ENCODE measurements around the gene TEX38.
"Not testable (repeated sequence)": the region's sequence is repeated elsewhere in the genome, so short reads cannot be mapped to it uniquely, and the experiment has no call there.

The TEX38 gene

DNA sequence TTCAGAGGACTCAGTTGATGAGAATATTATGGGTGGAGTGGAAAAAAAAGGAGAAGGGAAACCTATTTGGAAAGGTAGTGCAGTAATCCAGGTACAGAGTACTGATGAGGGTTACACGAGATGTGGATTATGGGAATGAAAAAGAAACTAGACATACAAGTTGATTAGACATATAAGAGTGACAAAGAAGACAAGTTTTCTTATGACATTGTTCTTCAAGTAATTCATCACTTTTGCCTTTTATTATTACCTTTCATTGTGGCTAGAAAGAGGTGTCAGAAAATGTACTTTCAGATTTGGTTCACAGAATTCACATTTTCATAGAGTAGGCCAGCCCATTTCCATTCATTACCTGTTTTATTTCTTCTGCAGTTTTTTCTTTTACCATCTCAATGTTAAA, 13.9 kb upstream of the TEX38 start:
- no peak for DNase-seq (ENCODE audit: low read depth)
- no peak overlapping the region for H3K4me3 ChIP-seq (ENCODE audit: low read depth, low read length)
- TF ChIP-seq, protein P1, sequence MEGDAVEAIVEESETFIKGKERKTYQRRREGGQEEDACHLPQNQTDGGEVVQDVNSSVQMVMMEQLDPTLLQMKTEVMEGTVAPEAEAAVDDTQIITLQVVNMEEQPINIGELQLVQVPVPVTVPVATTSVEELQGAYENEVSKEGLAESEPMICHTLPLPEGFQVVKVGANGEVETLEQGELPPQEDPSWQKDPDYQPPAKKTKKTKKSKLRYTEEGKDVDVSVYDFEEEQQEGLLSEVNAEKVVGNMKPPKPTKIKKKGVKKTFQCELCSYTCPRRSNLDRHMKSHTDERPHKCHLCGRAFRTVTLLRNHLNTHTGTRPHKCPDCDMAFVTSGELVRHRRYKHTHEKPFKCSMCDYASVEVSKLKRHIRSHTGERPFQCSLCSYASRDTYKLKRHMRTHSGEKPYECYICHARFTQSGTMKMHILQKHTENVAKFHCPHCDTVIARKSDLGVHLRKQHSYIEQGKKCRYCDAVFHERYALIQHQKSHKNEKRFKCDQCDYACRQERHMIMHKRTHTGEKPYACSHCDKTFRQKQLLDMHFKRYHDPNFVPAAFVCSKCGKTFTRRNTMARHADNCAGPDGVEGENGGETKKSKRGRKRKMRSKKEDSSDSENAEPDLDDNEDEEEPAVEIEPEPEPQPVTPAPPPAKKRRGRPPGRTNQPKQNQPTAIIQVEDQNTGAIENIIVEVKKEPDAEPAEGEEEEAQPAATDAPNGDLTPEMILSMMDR (IDR thresholded peaks at IDR 0.05; ENCODE audit: low read depth, low read length), result no peak
- TF ChIP-seq MYC (IDR thresholded peaks at IDR 0.05; ENCODE audit: low read depth, low read length) (no peak), POLR2A (IDR thresholded peaks at IDR 0.05; ENCODE audit: extremely low read depth, insufficient read length) (no peak), MAX (IDR thresholded peaks at IDR 0.05; ENCODE audit: low read depth, low read length) (no peak)

- DNase-seq (ENCODE audit: low read depth), result no peak
- no peak overlapping the region for H3K4me3 ChIP-seq (ENCODE audit: low read depth, low read length)
- TF ChIP-seq, protein P1 (IDR thresholded peaks at IDR 0.05; ENCODE audit: low read depth, low read length), result no peak
- TF ChIP-seq MAX (IDR thresholded peaks at IDR 0.05; ENCODE audit: low read depth, low read length), result no peak
- no peak for TF ChIP-seq POLR2A (IDR thresholded peaks at IDR 0.05; ENCODE audit: extremely low read depth, insufficient read length)
- no peak for TF ChIP-seq MYC (IDR thresholded peaks at IDR 0.05; ENCODE audit: low read depth, low read length)
Observed at GRCh38 chr1:46659307-46659870, 12.3 kb upstream of the TEX38 start.

GRCh38 chr1:46660116-46660515, 11.5 kb upstream of the TEX38 start:
- H3K4me3 ChIP-seq (ENCODE audit: low read depth, low read length), result not testable (repeated sequence)

DNA sequence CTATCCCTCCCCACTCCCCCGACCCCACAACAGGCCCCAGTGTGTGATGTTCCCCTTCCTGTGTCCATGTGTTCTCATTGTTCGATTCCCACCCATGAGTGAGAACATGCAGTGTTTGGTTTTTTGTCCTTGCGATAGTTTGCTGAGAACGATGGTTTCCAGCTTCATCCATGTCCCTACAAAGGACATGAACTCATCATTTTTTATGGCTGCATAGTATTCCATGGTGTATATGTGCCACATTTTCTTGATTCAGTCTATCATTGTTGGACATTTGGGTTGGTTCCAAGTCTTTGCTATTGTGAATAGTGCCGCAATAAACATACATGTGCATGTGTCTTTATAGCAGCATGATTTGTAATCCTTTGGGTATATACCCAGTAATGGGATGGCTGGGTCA, 8.7 kb upstream of the TEX38 start:
- DNase-seq (ENCODE audit: low read depth); H3K4me3 ChIP-seq (ENCODE audit: low read depth, low read length): not testable (repeated sequence)

More at GRCh38 chr1:46660116-46660515, 11.5 kb upstream of the TEX38 start:
- DNase-seq (ENCODE audit: low read depth), result not testable (repeated sequence)

- TF ChIP-seq MAX (IDR thresholded peaks at IDR 0.05; ENCODE audit: low read depth, low read length) (no peak), MYC (IDR thresholded peaks at IDR 0.05; ENCODE audit: low read depth, low read length) (no peak), POLR2A (IDR thresholded peaks at IDR 0.05; ENCODE audit: extremely low read depth, insufficient read length) (no peak)
- TF ChIP-seq, protein P1 (IDR thresholded peaks at IDR 0.05; ENCODE audit: low read depth, low read length), result no peak
- DNase-seq (ENCODE audit: low read depth), result no peak
- no peak overlapping the region for H3K4me3 ChIP-seq (ENCODE audit: low read depth, low read length)
Observed at GRCh38 chr1:46665983-46666382, 5.7 kb upstream of the TEX38 start.

DNA sequence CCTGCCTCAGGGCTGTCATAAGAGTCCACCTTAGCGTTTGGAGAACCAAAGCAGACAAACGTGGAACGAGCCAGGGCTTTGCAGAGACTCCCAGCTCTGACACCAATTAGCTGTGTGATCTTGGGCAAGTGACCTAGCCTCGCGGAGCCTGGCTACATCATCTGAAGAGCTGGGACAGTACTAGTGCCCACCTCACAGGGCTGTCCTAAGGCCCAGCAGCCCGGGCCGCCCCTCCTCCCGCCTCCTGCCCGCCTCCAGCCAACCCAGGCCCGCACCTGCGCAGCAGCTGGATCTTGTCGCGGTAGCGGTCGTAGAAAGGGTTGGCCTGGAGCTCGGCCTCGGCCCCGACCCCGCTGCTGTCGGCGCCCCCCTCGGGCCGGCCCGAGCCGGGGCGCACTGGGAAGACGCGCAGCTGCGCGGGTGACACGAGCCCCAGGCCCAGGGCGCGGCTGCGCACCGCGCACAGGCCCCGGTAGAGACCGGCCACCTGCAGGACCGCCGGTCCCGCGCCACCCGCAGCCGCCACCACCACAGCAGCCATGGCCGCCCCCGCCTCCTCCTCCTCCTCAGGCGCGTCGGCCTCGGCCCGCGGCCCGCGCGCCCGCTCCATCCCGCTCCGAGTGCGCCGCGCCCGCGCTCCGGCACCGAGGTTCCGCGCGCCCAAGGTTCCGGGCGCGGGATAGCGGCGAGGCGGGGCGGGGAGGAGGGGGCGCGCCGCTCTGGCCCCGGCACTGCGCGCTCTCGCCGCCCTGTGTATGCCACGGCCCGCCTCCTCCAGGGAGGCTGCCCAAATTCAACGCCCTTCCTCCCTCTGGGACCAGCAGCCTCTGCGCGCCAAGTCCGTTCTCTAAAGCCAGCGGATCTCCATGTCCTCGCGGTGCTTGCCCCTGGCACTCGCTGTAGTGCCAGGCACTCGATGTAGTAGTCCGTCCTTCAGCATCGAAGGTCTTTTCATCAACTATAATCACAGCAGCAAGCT, 3.6 kb upstream of the TEX38 start, which contains the start of gene ATPAF1:
Gene ATPAF1, minus strand, starts transcription at position 583 of the 979 bp plus-strand sequence. Its CDS starts 42 bp downstream, at position 541.
- peak; percentile 65 for DNase-seq (ENCODE audit: low read depth)
- TF ChIP-seq, protein P1 (IDR thresholded peaks at IDR 0.05; ENCODE audit: low read depth, low read length), result no peak
- TF ChIP-seq POLR2A (IDR thresholded peaks at IDR 0.05; ENCODE audit: extremely low read depth, insufficient read length), result peak; percentile 31
- peak within 1 kb of the TSS; percentile 86 for H3K4me3 ChIP-seq (ENCODE audit: low read depth, low read length)

DNA sequence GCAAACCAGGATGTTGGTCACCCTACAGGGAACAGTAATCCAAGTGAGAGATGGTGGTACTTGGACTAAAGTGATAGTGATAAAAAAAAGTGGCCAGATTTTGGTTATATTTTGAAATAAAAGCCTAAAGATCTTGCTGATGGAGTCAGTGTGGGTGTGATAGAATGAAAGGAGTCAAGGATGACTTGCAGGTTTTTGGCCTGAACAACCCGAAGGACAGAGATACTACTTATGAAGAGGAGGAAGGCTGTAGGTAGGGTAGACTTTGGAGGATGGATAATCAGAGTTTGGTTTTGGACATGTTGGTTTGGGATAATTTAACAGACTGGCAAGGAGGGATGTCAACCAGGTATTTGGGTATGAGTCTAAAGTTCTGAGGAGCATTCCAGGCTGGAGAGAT, 1.5 kb upstream of the TEX38 start:
- DNase-seq (ENCODE audit: low read depth), result no peak
- H3K4me3 ChIP-seq (ENCODE audit: low read depth, low read length), result no peak overlapping the region
- TF ChIP-seq MYC (IDR thresholded peaks at IDR 0.05; ENCODE audit: low read depth, low read length) (no peak), POLR2A (IDR thresholded peaks at IDR 0.05; ENCODE audit: extremely low read depth, insufficient read length) (no peak), MAX (IDR thresholded peaks at IDR 0.05; ENCODE audit: low read depth, low read length) (no peak)
- TF ChIP-seq, protein P1 (IDR thresholded peaks at IDR 0.05; ENCODE audit: low read depth, low read length), result no peak
